ENCODE measurements around the gene ASB1.
"Not testable (repeated sequence)": the region's sequence is repeated elsewhere in the genome, so short reads cannot be mapped to it uniquely, and the experiment has no call there.

ASB1 gene

GRCh38 chr2:238440331-238440730 lies 13.6 kb downstream of the ASB1 start (continued):
- TF ChIP-seq TSHZ2 (CRISPR knock-in tag; IDR thresholded peaks at IDR 0.05) (no peak), ZFP3 (CRISPR knock-in tag; IDR thresholded peaks at IDR 0.05) (no peak), ZC3H10 (CRISPR knock-in tag; IDR thresholded peaks at IDR 0.05) (no peak), CSDC2 (CRISPR knock-in tag; IDR thresholded peaks at IDR 0.05) (no peak), PPARA (CRISPR knock-in tag; IDR thresholded peaks at IDR 0.05; ENCODE audit: borderline replicate concordance) (no peak)

- no peak for TF ChIP-seq POU6F1 (CRISPR knock-in tag; IDR thresholded peaks at IDR 0.05; ENCODE audit: borderline replicate concordance, low read depth)
- ATAC-seq = no peak
Observed at GRCh38 chr2:238440767-238441166, 14.0 kb downstream of the ASB1 start.

GRCh38 chr2:238441262-238442114 lies 14.8 kb downstream of the ASB1 start:
- ATAC-seq = no peak; the same call in 2 of the 3 replicates
- TF ChIP-seq OSR1 (CRISPR knock-in tag; IDR thresholded peaks at IDR 0.05) (no peak), GLIS3 (CRISPR knock-in tag; IDR thresholded peaks at IDR 0.05) (no peak), POU6F1 (CRISPR knock-in tag; IDR thresholded peaks at IDR 0.05; ENCODE audit: borderline replicate concordance, low read depth) (no peak), PPARA (CRISPR knock-in tag; IDR thresholded peaks at IDR 0.05; ENCODE audit: borderline replicate concordance) (no peak), ZFP30 (CRISPR knock-in tag; IDR thresholded peaks at IDR 0.05) (no peak), ZC3H10 (CRISPR knock-in tag; IDR thresholded peaks at IDR 0.05) (no peak), PATZ1 (CRISPR knock-in tag; IDR thresholded peaks at IDR 0.05; ENCODE audit: borderline replicate concordance) (no peak), CSRNP3 (CRISPR knock-in tag; IDR thresholded peaks at IDR 0.05) (no peak), ZNF8 (CRISPR knock-in tag; IDR thresholded peaks at IDR 0.05) (no peak), RARB (CRISPR knock-in tag; IDR thresholded peaks at IDR 0.05) (no peak), ISL1 (CRISPR knock-in tag; IDR thresholded peaks at IDR 0.05) (no peak), CSDC2 (CRISPR knock-in tag; IDR thresholded peaks at IDR 0.05) (no peak), CREB5 (CRISPR knock-in tag; IDR thresholded peaks at IDR 0.05; ENCODE audit: low read depth) (no peak), ESRRG (CRISPR knock-in tag; IDR thresholded peaks at IDR 0.05) (no peak), TCF4 (CRISPR knock-in tag; IDR thresholded peaks at IDR 0.05; ENCODE audit: borderline replicate concordance) (no peak), ZFP3 (CRISPR knock-in tag; IDR thresholded peaks at IDR 0.05) (no peak), SNAI2 (CRISPR knock-in tag; IDR thresholded peaks at IDR 0.05) (no peak), ZNF565 (CRISPR knock-in tag; conservative IDR thresholded peaks at IDR 0.05; ENCODE audit: low read depth) (no peak), ARNTL (CRISPR knock-in tag; IDR thresholded peaks at IDR 0.05; ENCODE audit: borderline replicate concordance, low read depth) (no peak)

- not testable (repeated sequence) for ATAC-seq
Observed at GRCh38 chr2:238442257-238442656, 15.5 kb downstream of the ASB1 start.
